HG02678 (cell line): Measurements from ENCODE around the gene FGD5.

Source experiments
- ATAC-seq: cut with Tn5 transposase; IDR thresholded peaks from one replicate; pipeline ENCODE4 v1.9.1; 2021; ENCODE audit warnings: mild to moderate bottlenecking, moderate library complexity; ENCODE audit not compliant: unreplicated experiment

Gene FGD5

DNA sequence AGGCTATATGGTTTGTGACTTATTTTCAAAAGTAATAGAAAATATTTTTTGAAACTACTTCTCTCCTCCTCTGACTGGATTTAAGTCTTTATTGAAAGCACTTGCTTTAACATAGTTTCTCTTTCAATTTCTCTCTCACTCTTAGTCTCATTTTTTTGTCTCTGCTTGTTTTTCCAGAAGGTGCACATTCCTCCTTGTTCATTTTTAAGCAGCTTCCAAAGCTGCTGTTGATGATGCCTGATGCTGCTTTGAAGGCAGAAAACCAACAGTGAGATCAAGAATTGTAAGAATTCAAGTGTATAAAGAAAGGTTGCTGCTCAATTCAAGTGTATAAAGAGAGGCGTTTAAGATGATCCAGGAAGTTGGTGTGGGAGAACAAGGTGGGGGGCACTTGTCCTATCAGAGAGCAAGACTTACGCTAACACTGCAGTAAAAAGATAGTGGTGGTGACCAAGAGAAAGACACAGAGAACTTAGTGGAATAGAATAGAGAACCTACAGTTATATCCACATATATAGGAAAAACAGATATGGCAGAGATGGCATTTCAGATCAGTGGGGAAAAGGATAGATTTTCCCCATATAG, 140.7 kb downstream of the FGD5 start:
- ATAC-seq, result no peak

DNA sequence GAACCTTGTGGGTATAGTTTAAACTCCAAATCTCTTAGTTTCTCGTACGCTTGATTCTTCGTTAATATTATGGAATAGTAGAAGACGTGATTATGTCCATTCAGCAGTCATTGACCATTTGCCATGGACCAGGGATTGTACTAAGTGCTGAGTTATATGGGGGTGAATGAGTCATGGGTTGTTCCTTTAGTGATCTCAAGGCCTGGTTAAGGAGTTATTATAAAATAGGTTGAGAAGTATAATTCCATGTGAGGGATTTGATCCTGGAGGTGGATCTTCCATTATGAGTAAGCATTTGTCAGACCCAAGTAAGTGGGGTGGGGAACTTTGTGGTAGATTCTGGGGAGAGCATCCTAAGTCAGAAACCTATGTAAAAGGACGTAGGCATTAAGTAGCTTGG, 144.0 kb downstream of the FGD5 start:
- ATAC-seq, result no peak

DNA sequence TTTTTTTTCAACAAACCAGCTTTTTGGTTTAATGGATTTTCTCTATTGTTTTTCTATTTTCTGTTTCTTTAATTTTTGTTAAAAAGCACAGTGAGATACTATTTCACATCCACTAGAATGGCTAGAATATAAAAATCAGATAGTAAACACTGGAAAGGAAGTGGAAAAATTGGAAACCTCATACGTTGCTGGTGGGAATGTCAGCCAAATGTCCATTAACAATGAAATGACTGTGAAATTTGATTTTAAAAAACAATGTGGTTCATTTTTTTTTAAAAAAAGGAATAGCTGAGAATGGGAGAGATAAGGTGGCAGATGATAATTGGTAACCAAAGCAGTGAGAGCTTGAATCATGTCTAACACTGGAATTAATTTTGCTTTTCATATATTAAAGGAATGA, 148.5 kb downstream of the FGD5 start:
- ATAC-seq, result no peak

DNA sequence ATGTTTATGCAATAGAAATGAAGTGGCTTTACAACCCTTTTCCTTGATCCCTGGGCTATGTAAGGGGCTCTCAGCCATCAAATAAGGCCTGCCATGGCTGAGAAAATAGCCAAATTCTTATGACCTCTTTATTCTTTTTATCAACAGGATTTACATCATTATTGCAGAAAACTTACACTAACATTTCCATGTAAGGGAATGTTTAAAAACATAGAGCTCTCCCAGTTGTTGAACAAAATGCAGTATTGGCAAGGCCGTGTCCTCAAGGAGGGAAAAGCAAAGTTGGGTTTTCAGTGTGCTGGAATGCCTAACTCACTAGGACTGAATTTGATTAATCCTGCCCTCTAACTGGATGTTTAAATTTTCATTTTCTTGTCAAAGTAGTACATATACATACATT, 150.9 kb downstream of the FGD5 start:
- no peak for ATAC-seq

DNA sequence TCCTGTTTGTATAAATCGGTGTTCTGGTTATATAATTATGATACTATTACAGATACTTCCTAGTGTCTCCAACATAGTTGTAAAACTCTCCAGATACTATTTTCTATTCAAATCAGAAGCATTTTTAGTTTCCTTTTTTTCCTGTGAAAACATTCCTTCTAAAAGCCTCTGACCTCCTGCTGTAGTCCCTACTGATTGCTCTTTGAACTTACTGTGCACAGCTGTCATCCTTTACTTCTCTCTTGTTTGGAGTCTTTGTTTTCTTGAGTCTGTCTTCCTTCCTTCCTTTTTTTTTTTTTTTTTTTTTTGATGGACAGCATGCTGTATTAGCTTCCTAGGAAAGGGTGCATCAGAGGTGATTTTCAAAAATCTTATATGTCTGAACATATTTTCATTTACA, 157.6 kb downstream of the FGD5 start:
- ATAC-seq, result no peak

DNA sequence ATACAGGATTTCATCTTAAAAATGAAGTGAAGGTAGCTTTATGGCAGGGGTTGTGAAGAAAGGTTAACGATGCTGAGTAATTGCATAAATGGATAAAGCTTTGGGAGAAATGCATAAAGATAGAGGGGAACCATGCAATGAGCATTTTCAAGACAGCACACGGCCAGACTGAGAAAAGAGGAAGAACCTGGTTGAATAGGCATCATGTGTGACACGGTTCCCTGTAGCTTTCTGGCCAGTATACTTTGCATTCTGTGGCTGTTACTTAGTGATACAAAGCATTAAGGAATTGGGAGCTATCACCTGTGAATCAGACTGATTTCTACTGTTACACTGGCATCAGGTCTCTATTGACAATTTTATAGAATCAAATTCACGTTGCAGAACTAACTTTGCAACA, 161.9 kb downstream of the FGD5 start:
- no peak for ATAC-seq
